Putamen (tissue), 1 donor: Measurements from ENCODE around the gene CDK14.

Source experiments
- DNase-seq: peaks from one replicate; pipeline ENCODE4 v3.0.0-alpha.2; 2016; ENCODE audit warnings: low spot score

CDK14 gene

GRCh38 chr7:91098566-91098965 lies 502.4 kb downstream of the CDK14 start:
- no peak for DNase-seq

GRCh38 chr7:91103363-91103762 lies 507.2 kb downstream of the CDK14 start:
- DNase-seq, result no peak

- no peak for DNase-seq
Observed at GRCh38 chr7:91107460-91107859, 511.3 kb downstream of the CDK14 start.

- DNase-seq, result no peak
Observed at GRCh38 chr7:91109200-91109599, 513.1 kb downstream of the CDK14 start.

GRCh38 chr7:91112902-91113341 lies 516.8 kb downstream of the CDK14 start:
- no peak for DNase-seq

- DNase-seq, result no peak
Observed at GRCh38 chr7:91114232-91114631, 518.1 kb downstream of the CDK14 start.

GRCh38 chr7:91126762-91127161 lies 530.6 kb downstream of the CDK14 start:
- DNase-seq, result peak; percentile 24

- no peak for DNase-seq
Observed at GRCh38 chr7:91127325-91127724, 531.2 kb downstream of the CDK14 start.

- no peak for DNase-seq
Observed at GRCh38 chr7:91127959-91128358, 531.8 kb downstream of the CDK14 start.

- DNase-seq, result no peak
Observed at GRCh38 chr7:91128683-91129348, 532.7 kb downstream of the CDK14 start.

- no peak for DNase-seq
Observed at GRCh38 chr7:91135300-91135699, 539.2 kb downstream of the CDK14 start.

- DNase-seq, result no peak
Observed at GRCh38 chr7:91135703-91136430, 539.7 kb downstream of the CDK14 start.

- no peak for DNase-seq
Observed at GRCh38 chr7:91137153-91137787, 541.1 kb downstream of the CDK14 start.

- no peak for DNase-seq
Observed at GRCh38 chr7:91137788-91138368, 541.8 kb downstream of the CDK14 start.

- no peak for DNase-seq
Observed at GRCh38 chr7:91140286-91140685, 544.2 kb downstream of the CDK14 start.

- no peak for DNase-seq
Observed at GRCh38 chr7:91140982-91141381, 544.9 kb downstream of the CDK14 start.

- no peak for DNase-seq
Observed at GRCh38 chr7:91142743-91143142, 546.6 kb downstream of the CDK14 start.

- DNase-seq, result no peak
Observed at GRCh38 chr7:91149341-91150246, 553.5 kb downstream of the CDK14 start.

GRCh38 chr7:91151916-91152315 lies 555.8 kb downstream of the CDK14 start:
- DNase-seq, result no peak

GRCh38 chr7:91156316-91157185 lies 560.4 kb downstream of the CDK14 start:
- no peak for DNase-seq
